Right atrium auricular region (tissue), 2 donors: Measurements from ENCODE around the gene ITGB6. TPM values are rescaled to one million over a fixed set of nuclear protein-coding genes. Genes with fewer than 3 reads are reported as not detected.

Experiments used
- DNase-seq: peaks from one replicate; pipeline ENCODE4 v3.0.0-alpha.2; 2019; ENCODE audit warnings: low spot score
- H3K27ac ChIP-seq, 2 donors: fragments of 200-600 bp; sonication (generic); 1 replicate in 1 of 2; 2 replicates in 1 of 2; pipeline ENCODE4 v1.5.1; 2016 to 2019
- H3K27me3 ChIP-seq, 2 donors: fragments of 200-600 bp; sonication (generic); one replicate each; pipeline versions ENCODE4 v1.5.1 to v1.6.0; 2017 to 2019
- H3K36me3 ChIP-seq: fragments of 200-600 bp; sonication (generic); one replicate; pipeline ENCODE4 v1.5.1; 2016
- H3K4me1 ChIP-seq, 2 donors: fragments of 200-600 bp; sonication (generic); one replicate each; pipeline versions ENCODE4 v1.5.1 to v1.6.0; 2017 to 2019
- H3K4me3 ChIP-seq, 2 donors: fragments of 200-600 bp; sonication (generic); 1 replicate in 1 of 2; 2 replicates in 1 of 2; pipeline ENCODE4 v1.5.1; 2017 to 2019; ENCODE audit warnings: mild to moderate bottlenecking in 1 of 2, moderate library complexity in 1 of 2
- H3K9me3 ChIP-seq, 2 donors: fragments of 200-600 bp; sonication (generic); one replicate each; pipeline ENCODE4 v1.5.1; 2019
- CTCF ChIP-seq, 2 donors: fragments of 200-600 bp; sonication (generic); IDR thresholded peaks; one replicate each; pipeline ENCODE4 v1.5.1; 2019; ENCODE audit warnings: antibody characterized with exemption in 2 of 2
- total RNA-seq, 2 donors: library from RNA; depleted of rRNA; stranded (reverse); fragments of >200 nt; gene quantifications; one replicate each; pipeline ENCODE4 v1.1.0, GENCODE V29; 2016

ITGB6 gene
- total RNA-seq, 2 donors from 2014 or later: 0.20 to 0.30 TPM

DNA sequence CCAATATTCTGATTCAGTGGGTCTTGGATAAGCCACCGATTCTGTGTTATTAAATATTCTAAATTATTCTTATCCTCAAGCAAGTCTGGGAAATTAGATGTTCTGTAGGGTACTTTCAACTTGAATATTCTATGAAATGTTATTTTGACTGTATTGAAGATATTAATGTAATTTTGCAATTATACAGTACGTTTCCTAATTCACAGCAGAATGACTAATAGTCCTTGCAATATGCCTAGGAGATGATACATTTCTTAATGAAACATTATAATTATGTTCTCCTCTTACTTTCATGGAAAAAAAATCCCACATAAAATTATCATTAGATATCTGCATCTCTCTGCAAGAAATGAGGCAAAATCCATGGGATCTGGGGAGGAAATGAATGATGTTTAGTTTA is 91.4 kb downstream of the ITGB6 start:
- no peak for TF ChIP-seq CTCF (IDR thresholded peaks at IDR 0.05)
- Histone ChIP-seq H3K4me1 (no peaks in the 10 kb centered on the region), H3K9me3 (no peaks in the 10 kb centered on the region), H3K4me3 (no peak overlapping the region), H3K27ac (no peak overlapping the region), H3K27me3 (no peaks in the 10 kb centered on the region), H3K36me3 (no peaks in the 10 kb centered on the region)
- no peak for DNase-seq

- Histone ChIP-seq H3K27me3 (no peaks in the 10 kb centered on the region), H3K27ac (no peak overlapping the region), H3K9me3 (no peaks in the 10 kb centered on the region), H3K36me3 (no peaks in the 10 kb centered on the region), H3K4me1 (no peaks in the 10 kb centered on the region), H3K4me3 (no peak overlapping the region)
- no peak for TF ChIP-seq CTCF (IDR thresholded peaks at IDR 0.05)
- no peak for DNase-seq
Measured at GRCh38 chr2:160105366-160105765, 94.7 kb downstream of the ITGB6 start.

DNA sequence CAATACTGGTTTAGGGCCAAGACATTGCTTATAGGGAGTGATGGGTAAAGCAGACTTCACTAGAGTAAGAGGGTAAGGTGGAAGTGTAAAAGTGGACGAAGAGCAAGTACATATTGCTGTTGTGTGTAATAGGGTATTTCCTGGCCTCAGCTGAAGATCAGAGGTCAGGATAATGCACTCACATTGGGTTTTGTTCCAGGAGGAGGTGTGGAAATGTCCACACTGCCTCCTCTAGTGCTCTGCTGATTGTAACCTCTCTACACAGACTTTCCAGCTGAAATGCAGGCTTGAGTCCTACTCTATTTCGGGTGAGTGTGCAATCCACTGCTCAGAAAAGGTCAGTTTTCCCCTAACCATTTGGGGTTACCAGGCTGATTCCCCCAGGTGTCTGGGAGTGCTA is 96.0 kb downstream of the ITGB6 start:
- no peak for TF ChIP-seq CTCF (IDR thresholded peaks at IDR 0.05)
- DNase-seq: no peak
- Histone ChIP-seq H3K36me3 (no peaks in the 10 kb centered on the region), H3K27me3 (no peaks in the 10 kb centered on the region), H3K4me1 (no peaks in the 10 kb centered on the region), H3K27ac (no peak overlapping the region), H3K4me3 (no peak overlapping the region), H3K9me3 (no peaks in the 10 kb centered on the region)

DNA sequence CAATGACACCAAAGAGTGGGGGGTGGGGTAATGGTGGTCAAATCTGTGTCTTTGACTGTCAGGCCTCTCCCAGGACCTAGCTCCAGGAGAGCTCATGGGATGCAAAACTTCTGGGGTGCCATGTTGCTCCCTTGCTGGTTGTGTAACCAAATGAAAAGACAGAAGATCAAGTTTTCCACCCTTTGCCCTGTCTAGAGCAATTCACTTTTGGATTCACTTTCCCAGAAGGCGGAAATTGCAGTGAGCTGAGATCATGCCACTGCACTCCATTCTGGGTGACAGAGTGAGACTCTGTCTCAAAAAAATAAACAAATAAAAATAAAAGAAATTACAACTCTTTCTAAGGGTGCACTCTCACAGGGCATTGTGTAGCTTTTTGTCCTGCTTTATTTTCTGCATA is 102.7 kb downstream of the ITGB6 start:
- no peak overlapping the region for H3K27ac ChIP-seq
- no peak for TF ChIP-seq CTCF (IDR thresholded peaks at IDR 0.05)
- H3K4me3 ChIP-seq: no peak overlapping the region
- peaks cover 4 to 13% of the 10 kb centered on the region in 2 donors for H3K9me3 ChIP-seq
- DNase-seq: no peak
- H3K36me3 ChIP-seq: no peaks in the 10 kb centered on the region
- no peaks in the 10 kb centered on the region for H3K4me1 ChIP-seq
- no peaks in the 10 kb centered on the region for H3K27me3 ChIP-seq

DNA sequence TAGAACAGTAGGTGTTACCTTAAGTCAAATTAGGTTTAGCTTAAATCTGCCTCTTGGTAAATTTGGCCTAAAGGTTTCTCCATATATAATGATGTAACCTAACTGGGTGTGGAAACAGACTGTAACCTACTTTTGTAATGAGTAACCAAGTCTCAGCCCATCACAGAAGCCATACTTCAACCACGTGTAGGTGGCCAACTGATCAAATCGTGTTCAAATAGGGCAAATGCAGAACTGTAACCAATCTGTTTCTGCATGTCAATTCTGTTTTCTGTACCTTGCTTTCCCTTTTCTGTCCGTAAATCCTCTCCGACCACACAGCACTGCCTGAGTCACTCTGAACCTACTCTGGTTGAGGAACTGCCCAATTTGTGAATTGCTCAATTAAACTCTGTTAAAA is 103.7 kb downstream of the ITGB6 start:
- Histone ChIP-seq H3K27me3 (no peaks in the 10 kb centered on the region), H3K9me3 (peaks cover 4 to 13% of the 10 kb centered on the region in 2 donors), H3K36me3 (no peaks in the 10 kb centered on the region), H3K4me3 (no peak overlapping the region), H3K27ac (no peak overlapping the region), H3K4me1 (no peaks in the 10 kb centered on the region)
- no peak for TF ChIP-seq CTCF (IDR thresholded peaks at IDR 0.05)
- no peak for DNase-seq

GRCh38 chr2:160092445-160092844 is 107.6 kb downstream of the ITGB6 start:
- H3K36me3 ChIP-seq: no peaks in the 10 kb centered on the region
- H3K4me1 ChIP-seq: no peaks in the 10 kb centered on the region
- H3K9me3 ChIP-seq: peaks cover 25 to 46% of the 10 kb centered on the region in 2 donors

More at GRCh38 chr2:160092445-160092844, 107.6 kb downstream of the ITGB6 start:
- DNase-seq: no peak
- H3K4me3 ChIP-seq: no peak overlapping the region
- no peak for TF ChIP-seq CTCF (IDR thresholded peaks at IDR 0.05)
- H3K27ac ChIP-seq: no peak overlapping the region
- no peaks in the 10 kb centered on the region for H3K27me3 ChIP-seq
